ENCODE results near the gene FGFR4.

DNA sequence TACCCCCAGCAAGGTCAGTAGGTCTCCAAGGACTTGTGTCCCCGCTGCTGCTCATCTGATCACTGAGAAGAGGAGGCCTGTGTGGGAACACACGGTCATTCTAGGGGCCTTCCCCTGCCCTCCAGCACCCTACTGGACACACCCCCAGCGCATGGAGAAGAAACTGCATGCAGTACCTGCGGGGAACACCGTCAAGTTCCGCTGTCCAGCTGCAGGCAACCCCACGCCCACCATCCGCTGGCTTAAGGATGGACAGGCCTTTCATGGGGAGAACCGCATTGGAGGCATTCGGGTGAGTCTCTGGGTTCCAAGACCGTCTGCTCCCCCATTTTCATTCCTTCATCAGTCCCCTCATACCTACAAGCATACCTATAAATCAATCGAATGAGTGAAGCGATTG is 4.1 kb downstream of the FGFR4 start:
- TF ChIP-seq, protein P1, sequence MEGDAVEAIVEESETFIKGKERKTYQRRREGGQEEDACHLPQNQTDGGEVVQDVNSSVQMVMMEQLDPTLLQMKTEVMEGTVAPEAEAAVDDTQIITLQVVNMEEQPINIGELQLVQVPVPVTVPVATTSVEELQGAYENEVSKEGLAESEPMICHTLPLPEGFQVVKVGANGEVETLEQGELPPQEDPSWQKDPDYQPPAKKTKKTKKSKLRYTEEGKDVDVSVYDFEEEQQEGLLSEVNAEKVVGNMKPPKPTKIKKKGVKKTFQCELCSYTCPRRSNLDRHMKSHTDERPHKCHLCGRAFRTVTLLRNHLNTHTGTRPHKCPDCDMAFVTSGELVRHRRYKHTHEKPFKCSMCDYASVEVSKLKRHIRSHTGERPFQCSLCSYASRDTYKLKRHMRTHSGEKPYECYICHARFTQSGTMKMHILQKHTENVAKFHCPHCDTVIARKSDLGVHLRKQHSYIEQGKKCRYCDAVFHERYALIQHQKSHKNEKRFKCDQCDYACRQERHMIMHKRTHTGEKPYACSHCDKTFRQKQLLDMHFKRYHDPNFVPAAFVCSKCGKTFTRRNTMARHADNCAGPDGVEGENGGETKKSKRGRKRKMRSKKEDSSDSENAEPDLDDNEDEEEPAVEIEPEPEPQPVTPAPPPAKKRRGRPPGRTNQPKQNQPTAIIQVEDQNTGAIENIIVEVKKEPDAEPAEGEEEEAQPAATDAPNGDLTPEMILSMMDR (conservative IDR thresholded peaks at IDR 0.05): no peak
- TF ChIP-seq EZH2 (IDR thresholded peaks at IDR 0.05; ENCODE audit: low read depth): no peak
